ENCODE measurements around the gene SERPINB2.

SERPINB2 gene

GRCh38 chr18:63887424-63887823 is at the start of gene SERPINB2:
SERPINB2 (plus strand) TSS chr18:63887705; CDS start chr18:63891445, 3,740 bp downstream.
- no peak for DNase-seq (ENCODE audit: low read depth)

- no peak for DNase-seq (ENCODE audit: low read depth)
Observed at GRCh38 chr18:63843008-63843407, 44.5 kb upstream of the SERPINB2 start.

- DNase-seq (ENCODE audit: low read depth), result no peak
Observed at GRCh38 chr18:63844254-63844653, 43.3 kb upstream of the SERPINB2 start.

GRCh38 chr18:63848159-63848558 is 39.3 kb upstream of the SERPINB2 start:
- DNase-seq (ENCODE audit: low read depth), result peak; percentile 8

- DNase-seq (ENCODE audit: low read depth), result no peak
Observed at GRCh38 chr18:63850020-63850419, 37.5 kb upstream of the SERPINB2 start.

- DNase-seq (ENCODE audit: low read depth), result no peak
Observed at GRCh38 chr18:63850636-63851035, 36.9 kb upstream of the SERPINB2 start.

- no peak for DNase-seq (ENCODE audit: low read depth)
Observed at GRCh38 chr18:63858456-63858855, 29.0 kb upstream of the SERPINB2 start.

GRCh38 chr18:63859781-63860475 is 27.6 kb upstream of the SERPINB2 start:
- DNase-seq (ENCODE audit: low read depth), result no peak

GRCh38 chr18:63860531-63860930 is 27.0 kb upstream of the SERPINB2 start:
- DNase-seq (ENCODE audit: low read depth), result no peak

- no peak for DNase-seq (ENCODE audit: low read depth)
Observed at GRCh38 chr18:63867368-63868125, 20.0 kb upstream of the SERPINB2 start.

- no peak for DNase-seq (ENCODE audit: low read depth)
Observed at GRCh38 chr18:63868546-63868945, 19.0 kb upstream of the SERPINB2 start.

- no peak for DNase-seq (ENCODE audit: low read depth)
Observed at GRCh38 chr18:63869374-63869773, 18.1 kb upstream of the SERPINB2 start.

GRCh38 chr18:63869851-63870250 is 17.7 kb upstream of the SERPINB2 start:
- no peak for DNase-seq (ENCODE audit: low read depth)

GRCh38 chr18:63871836-63872235 is 15.7 kb upstream of the SERPINB2 start:
- DNase-seq (ENCODE audit: low read depth), result no peak

- DNase-seq (ENCODE audit: low read depth), result no peak
Observed at GRCh38 chr18:63872586-63872985, 14.9 kb upstream of the SERPINB2 start.

- no peak for DNase-seq (ENCODE audit: low read depth)
Observed at GRCh38 chr18:63878343-63878742, 9.2 kb upstream of the SERPINB2 start.

- no peak for DNase-seq (ENCODE audit: low read depth)
Observed at GRCh38 chr18:63878925-63879324, 8.6 kb upstream of the SERPINB2 start.

- no peak for DNase-seq (ENCODE audit: low read depth)
Observed at GRCh38 chr18:63879709-63880108, 7.8 kb upstream of the SERPINB2 start.

- DNase-seq (ENCODE audit: low read depth), result no peak
Observed at GRCh38 chr18:63881851-63882250, 5.7 kb upstream of the SERPINB2 start.

GRCh38 chr18:63882333-63883141 is 5.0 kb upstream of the SERPINB2 start:
- DNase-seq (ENCODE audit: low read depth), result no peak

- no peak for DNase-seq (ENCODE audit: low read depth)
Observed at GRCh38 chr18:63883617-63884016, 3.9 kb upstream of the SERPINB2 start.

GRCh38 chr18:63888470-63889190 is 1.1 kb downstream of the SERPINB2 start:
- no peak for DNase-seq (ENCODE audit: low read depth)
